Lung (tissue), 12 donors: ENCODE data around the gene ADAMTS9. TPM values are rescaled to one million over a fixed set of nuclear protein-coding genes. Genes with fewer than 3 reads are reported as not detected.

Experiments
- ATAC-seq: fragments of 200-7000 bp; cut with Tn5 transposase; one replicate; pipeline ENCODE4 v1.9.1; 2020; ENCODE audit warnings: moderate number of reproducible peaks; ENCODE audit not compliant: insufficient read depth, low FRiP score
- DNase-seq, 3 donors: peaks; one replicate each; pipeline ENCODE4 v3.0.0-alpha.2; 2013 to 2017
- H3K27ac ChIP-seq, 2 donors: one replicate each; pipeline ENCODE4 v1.5.1; 2013; ENCODE audit warnings: mild to moderate bottlenecking in 2 of 2, moderate library complexity in 2 of 2, control low read depth in 1 of 2, inconsistent platforms in 1 of 2, low read depth in 1 of 2, low read length in 1 of 2
- H3K27me3 ChIP-seq, 3 donors: one replicate each; pipeline ENCODE4 v1.5.1; 2013; ENCODE audit warnings: low read length in 2 of 3; ENCODE audit not compliant: control insufficient read depth in 3 of 3, insufficient read depth in 3 of 3
- H3K36me3 ChIP-seq, 4 donors: one replicate each; pipeline ENCODE4 v1.5.1; 2013; ENCODE audit warnings: low read length in 4 of 4, mild to moderate bottlenecking in 1 of 4, moderate library complexity in 1 of 4; ENCODE audit not compliant: control insufficient read depth in 4 of 4, insufficient read depth in 4 of 4
- H3K4me1 ChIP-seq, 5 donors: one replicate each; pipeline ENCODE4 v1.5.1; 2013; ENCODE audit warnings: low read length in 5 of 5, mild to moderate bottlenecking in 2 of 5, moderate library complexity in 1 of 5; ENCODE audit not compliant: control insufficient read depth in 5 of 5, insufficient read depth in 5 of 5
- H3K4me3 ChIP-seq: one replicate; pipeline ENCODE4 v1.5.1; 2013; ENCODE audit warnings: mild to moderate bottlenecking, control low read depth, moderate library complexity
- H3K9ac ChIP-seq, 2 donors: one replicate each; pipeline ENCODE4 v1.5.1; 2013; ENCODE audit warnings: low read length in 2 of 2, control low read depth in 1 of 2; ENCODE audit not compliant: insufficient read depth in 1 of 2
- H3K9me3 ChIP-seq, 4 donors: one replicate each; pipeline ENCODE4 v1.5.1; 2013; ENCODE audit warnings: low read length in 3 of 4, mild to moderate bottlenecking in 1 of 4, moderate library complexity in 1 of 4; ENCODE audit not compliant: control insufficient read depth in 4 of 4, insufficient read depth in 3 of 4
- WGBS, 2 donors: extraction: QIAGEN DNeasy Blood & Tissue Kit; methylation state at CpG; one replicate each; pipeline ENCODE4 v1.1.7; 2013; 5-methylcytosine and 5-hydroxymethylcytosine counted together
- polyA plus RNA-seq, 2 donors: library from polyadenylated mRNA; stranded (reverse); fragments of 200-250 nt; gene quantifications; one replicate each; pipeline ENCODE4 v1.2.1, GENCODE V29; 2013
- total RNA-seq, 2 donors: library from RNA; depleted of rRNA in 1 of 2; stranded (reverse); fragments of >200 nt in 1 of 2; gene quantifications; one replicate each; pipeline ENCODE4 v1.2.1, GENCODE V29; 2014 to 2021
- TF ChIP-seq, protein P1 (sequence below): IDR thresholded peaks from 2 replicates; pipeline ENCODE4 v1.5.1; 2012; ENCODE audit warnings: mild to moderate bottlenecking; ENCODE audit errors: control extremely low read depth, extremely low read depth
- donor health status: control.
- donor health status: control.
- donor health status: Bipolar disorder and iron deficiency.
- donor health status: healthy.
- donor health status: DM: yes; HTN: yes; CAD: no.

The ADAMTS9 gene
- total and polyA plus RNA-seq, 4 donors: 29.9 to 75.6 (median 42.9) TPM

- TF ChIP-seq, protein P1, sequence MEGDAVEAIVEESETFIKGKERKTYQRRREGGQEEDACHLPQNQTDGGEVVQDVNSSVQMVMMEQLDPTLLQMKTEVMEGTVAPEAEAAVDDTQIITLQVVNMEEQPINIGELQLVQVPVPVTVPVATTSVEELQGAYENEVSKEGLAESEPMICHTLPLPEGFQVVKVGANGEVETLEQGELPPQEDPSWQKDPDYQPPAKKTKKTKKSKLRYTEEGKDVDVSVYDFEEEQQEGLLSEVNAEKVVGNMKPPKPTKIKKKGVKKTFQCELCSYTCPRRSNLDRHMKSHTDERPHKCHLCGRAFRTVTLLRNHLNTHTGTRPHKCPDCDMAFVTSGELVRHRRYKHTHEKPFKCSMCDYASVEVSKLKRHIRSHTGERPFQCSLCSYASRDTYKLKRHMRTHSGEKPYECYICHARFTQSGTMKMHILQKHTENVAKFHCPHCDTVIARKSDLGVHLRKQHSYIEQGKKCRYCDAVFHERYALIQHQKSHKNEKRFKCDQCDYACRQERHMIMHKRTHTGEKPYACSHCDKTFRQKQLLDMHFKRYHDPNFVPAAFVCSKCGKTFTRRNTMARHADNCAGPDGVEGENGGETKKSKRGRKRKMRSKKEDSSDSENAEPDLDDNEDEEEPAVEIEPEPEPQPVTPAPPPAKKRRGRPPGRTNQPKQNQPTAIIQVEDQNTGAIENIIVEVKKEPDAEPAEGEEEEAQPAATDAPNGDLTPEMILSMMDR: no peak
- Histone ChIP-seq H3K36me3 (peaks cover 5 to 21% (median 8%) of the 10 kb centered on the region in 4 donors), H3K4me1 (no peaks in the 10 kb centered on the region), H3K9ac (no peak overlapping the region), H3K27me3 (no peaks in the 10 kb centered on the region), H3K4me3 (no peak overlapping the region), H3K27ac (no peak overlapping the region), H3K9me3 (peaks cover 0 to 2% (median 0%) of the 10 kb centered on the region in 4 donors)
- ATAC-seq: no peak
- DNase-seq: no peak
- whole genome bisulfite sequencing, 2 donors: 84 to 90% methylated on average over 3 of the region's 3 CpGs
These were observed 172.9 kb downstream of the ADAMTS9 start for GRCh38 chr3:64514889-64515288.

GRCh38 chr3:64509206-64509605 lies 178.6 kb downstream of the ADAMTS9 start:
- ATAC-seq: no peak
- 78 to 82% methylated on average over 5 of the region's 5 CpGs for WGBS, 2 donors
- H3K4me3 ChIP-seq: no peak overlapping the region
- no peaks in the 10 kb centered on the region for H3K9me3 ChIP-seq
- TF ChIP-seq, protein P1: no peak
- H3K4me1 ChIP-seq: peaks cover 0 to 2% (median 0%) of the 10 kb centered on the region in 5 donors
- peak in 2 of 3 donors; percentile 49 to 65 for DNase-seq
- no peak overlapping the region for H3K27ac ChIP-seq
- H3K9ac ChIP-seq: no peak overlapping the region
- no peaks in the 10 kb centered on the region for H3K36me3 ChIP-seq
- no peaks in the 10 kb centered on the region for H3K27me3 ChIP-seq

- H3K27ac ChIP-seq: no peak overlapping the region
- no peak for ATAC-seq
These were observed 179.7 kb downstream of the ADAMTS9 start for GRCh38 chr3:64508140-64508539.

More at GRCh38 chr3:64508140-64508539, 179.7 kb downstream of the ADAMTS9 start:
- H3K36me3 ChIP-seq: no peaks in the 10 kb centered on the region
- H3K4me3 ChIP-seq: no peak overlapping the region
- no peaks in the 10 kb centered on the region for H3K27me3 ChIP-seq
- H3K9me3 ChIP-seq: no peaks in the 10 kb centered on the region
- peaks cover 0 to 2% (median 0%) of the 10 kb centered on the region in 5 donors for H3K4me1 ChIP-seq
- 42 to 50% methylated on average over 1 of the region's 1 CpG for WGBS, 2 donors
- DNase-seq: peak in 1 of 3 donors; percentile 50
- TF ChIP-seq, protein P1: no peak
- no peak overlapping the region for H3K9ac ChIP-seq
